Ureter (tissue), 1 donor: Measurements from ENCODE around the gene LMBR1L. TPM values are rescaled to one million over a fixed set of nuclear protein-coding genes. Genes with fewer than 3 reads are reported as not detected.
"Not testable (repeated sequence)": the region's sequence is repeated elsewhere in the genome, so short reads cannot be mapped to it uniquely, and the experiment has no call there.

Source experiments
- DNase-seq: peaks from one replicate; pipeline ENCODE4 v3.0.0-alpha.2; 2020; ENCODE audit warnings: low spot score
- total RNA-seq: library from RNA; stranded (reverse); gene quantifications from one replicate; pipeline ENCODE4 v1.2.4, GENCODE V29; 2023
- donor health status: DM: yes; HTN: yes; CAD: no.

LMBR1L gene
- 85.7 TPM for total RNA-seq

GRCh38 chr12:49110464-49111155 lies at the start of gene LMBR1L:
TSS of gene LMBR1L (minus strand) at chr12:49110847. CDS start at chr12:49110555, 292 bp downstream.
- peak; percentile 98 for DNase-seq

- DNase-seq = no peak
These were observed 49.8 kb upstream of the LMBR1L start for GRCh38 chr12:49160399-49160798.

DNA sequence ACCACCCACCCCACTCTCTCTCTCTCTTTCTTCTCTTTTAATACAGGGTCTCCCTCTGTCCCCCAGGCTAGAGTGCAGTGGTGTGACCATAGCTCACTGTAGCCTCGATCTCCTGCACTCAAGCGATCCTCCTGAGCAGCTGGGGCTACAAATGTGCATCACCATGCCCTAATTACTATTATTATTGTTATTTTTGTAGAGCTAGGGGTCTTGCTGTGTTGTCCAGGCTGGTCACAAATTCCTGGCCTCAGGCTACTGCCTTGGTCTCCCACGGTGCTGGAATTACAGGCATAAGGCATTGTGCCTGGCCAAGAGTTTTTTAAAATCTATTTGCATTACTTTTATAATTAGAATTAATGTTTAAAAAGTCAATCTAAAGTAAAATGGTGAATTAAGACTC lies 43.6 kb upstream of the LMBR1L start:
- DNase-seq = no peak

DNA sequence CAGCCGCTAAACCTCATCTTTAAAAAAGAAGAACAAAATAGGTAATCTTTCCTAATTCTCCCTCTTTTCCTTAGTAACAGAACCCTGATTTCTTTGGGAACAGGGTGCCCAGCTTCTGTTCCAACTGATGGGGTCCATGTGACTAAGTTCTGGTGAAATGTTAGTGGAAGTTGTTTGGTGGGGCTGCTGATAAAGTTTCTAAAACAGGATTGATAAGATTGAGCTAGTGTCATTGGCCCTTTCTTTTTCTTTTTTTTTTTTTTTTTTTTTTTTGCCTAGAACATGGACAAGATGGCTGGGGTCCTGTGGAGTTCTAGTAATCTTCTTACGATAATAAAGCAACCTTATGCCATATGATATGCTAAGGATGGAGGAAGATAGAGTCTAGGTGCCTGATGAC lies 36.7 kb upstream of the LMBR1L start:
- no peak for DNase-seq

- DNase-seq = no peak
These were observed 35.8 kb upstream of the LMBR1L start for GRCh38 chr12:49146406-49146805.

DNA sequence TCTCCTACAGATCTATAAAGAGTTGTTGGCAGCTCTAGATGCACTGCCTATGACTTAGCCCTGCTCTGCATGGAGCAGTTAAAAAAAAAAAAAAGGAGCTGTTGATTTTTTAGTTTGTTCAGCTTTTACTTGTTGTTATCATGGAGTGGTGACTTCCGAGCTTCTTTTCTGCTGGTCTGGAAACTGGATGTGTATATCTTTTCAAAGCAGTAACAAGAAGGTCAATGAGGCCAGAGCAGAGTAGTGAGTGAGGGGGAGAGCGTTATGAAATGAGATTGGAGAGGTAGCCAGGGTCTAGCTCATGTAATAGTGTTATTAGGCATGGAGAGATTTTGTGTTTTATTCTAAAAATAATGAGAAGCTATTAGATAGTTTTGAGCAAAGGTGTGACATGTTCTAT lies 33.7 kb upstream of the LMBR1L start:
- DNase-seq = no peak

- no peak for DNase-seq
These were observed 28.4 kb upstream of the LMBR1L start for GRCh38 chr12:49138999-49139398.

- DNase-seq = no peak
These were observed 27.9 kb upstream of the LMBR1L start for GRCh38 chr12:49138587-49138986.

GRCh38 chr12:49137476-49137875 lies 26.8 kb upstream of the LMBR1L start:
- DNase-seq = no peak

- DNase-seq = not testable (repeated sequence)
These were observed 26.4 kb upstream of the LMBR1L start for GRCh38 chr12:49136997-49137396.

GRCh38 chr12:49133590-49133989 lies 22.9 kb upstream of the LMBR1L start:
- no peak for DNase-seq

DNA sequence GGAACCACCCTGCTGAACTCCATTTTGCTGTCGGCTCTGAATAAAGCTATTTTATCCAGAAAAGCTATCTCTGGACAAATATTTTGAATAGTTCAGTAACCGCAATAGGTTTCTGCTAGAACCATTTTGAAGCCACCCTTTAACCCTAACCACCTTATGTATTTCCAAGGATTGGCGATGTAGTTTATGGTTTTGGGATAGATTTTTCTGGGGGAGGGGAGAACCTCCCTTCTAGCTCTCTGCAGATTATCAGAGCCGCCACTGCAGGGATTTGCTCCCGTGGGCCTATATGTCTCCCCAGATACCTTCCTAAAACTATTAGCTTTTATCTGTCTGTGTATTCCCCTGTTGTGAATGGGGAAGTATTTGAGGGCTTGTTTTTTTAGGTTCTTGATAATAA lies 22.4 kb upstream of the LMBR1L start:
- DNase-seq = no peak

DNA sequence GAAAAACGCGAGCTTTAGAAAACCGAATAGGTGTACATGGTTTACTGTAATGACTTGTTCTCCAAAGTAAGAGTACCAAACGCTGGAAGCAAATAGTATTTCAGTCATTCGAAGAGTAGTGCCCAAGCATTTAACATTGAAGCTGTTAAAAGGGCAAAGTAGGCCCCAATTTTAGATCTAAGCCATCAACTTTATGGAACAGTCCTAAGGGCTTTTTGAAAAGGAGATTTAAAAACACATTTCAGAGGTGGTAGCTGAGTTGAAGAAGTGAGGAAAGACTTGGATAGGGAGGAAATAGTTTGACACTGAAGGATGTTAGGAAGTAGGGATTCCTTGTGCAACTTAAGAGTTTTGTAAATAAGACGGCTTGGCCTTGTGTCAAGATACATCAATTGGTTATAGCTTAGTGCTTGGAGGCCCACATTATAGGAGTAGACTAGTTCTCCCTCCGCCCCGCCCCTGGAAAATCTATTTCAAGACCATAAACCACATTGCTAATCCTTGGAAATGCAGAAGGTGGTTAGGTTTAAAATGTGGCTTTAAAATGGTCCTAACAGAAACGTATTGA lies 21.3 kb upstream of the LMBR1L start:
- no peak for DNase-seq

DNA sequence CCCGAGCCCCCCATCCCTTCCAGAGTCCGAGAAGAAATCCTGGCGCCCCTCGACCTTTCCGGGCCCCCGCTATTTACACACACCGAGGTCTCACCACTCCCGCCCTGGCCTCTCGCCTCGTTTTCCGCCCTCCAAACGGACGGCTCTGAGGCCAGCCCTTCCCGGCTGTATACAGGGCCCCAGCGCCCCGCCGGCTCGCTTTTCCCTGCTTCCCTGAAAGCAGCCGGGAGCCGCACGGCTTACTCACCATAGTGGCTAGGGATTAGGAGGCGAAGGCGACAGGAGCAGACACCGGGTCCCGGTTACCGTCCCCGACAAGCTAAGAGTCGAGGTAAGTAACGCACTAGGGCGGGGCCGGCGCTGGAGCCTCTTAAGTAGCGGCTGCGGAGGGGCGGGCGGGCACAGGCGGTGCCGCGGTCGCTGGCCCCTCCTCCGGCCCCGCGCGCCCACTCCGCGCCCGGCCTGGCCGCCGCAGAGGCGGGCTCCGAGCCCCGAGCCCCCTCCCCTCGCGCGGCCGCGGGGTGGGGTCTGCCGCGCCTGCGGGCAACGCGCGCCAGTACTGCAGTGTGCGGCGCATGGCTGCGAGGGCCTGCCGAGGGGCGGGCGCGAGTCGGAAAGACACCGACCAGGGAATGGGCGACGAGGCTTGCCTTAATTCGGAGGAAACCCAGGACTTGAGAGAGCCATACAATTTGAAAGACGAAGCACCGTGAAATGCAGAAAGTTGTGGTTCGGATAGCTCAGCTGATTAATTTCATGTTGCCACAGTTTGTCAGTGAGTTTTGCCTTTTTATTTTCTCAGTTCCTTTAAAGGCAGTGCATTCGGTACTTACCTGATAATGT lies 20.6 kb upstream of the LMBR1L start, which contains the start of gene TUBA1B:
Gene TUBA1B, minus strand, starts transcription at position 345 of the 843 bp plus-strand sequence. Its CDS starts 95 bp downstream, at position 250.
- peak; percentile 92 for DNase-seq

GRCh38 chr12:49130151-49131050 lies 19.8 kb upstream of the LMBR1L start:
- peak; percentile 96 for DNase-seq

- no peak for DNase-seq
These were observed 18.9 kb upstream of the LMBR1L start for GRCh38 chr12:49129332-49130150.

DNA sequence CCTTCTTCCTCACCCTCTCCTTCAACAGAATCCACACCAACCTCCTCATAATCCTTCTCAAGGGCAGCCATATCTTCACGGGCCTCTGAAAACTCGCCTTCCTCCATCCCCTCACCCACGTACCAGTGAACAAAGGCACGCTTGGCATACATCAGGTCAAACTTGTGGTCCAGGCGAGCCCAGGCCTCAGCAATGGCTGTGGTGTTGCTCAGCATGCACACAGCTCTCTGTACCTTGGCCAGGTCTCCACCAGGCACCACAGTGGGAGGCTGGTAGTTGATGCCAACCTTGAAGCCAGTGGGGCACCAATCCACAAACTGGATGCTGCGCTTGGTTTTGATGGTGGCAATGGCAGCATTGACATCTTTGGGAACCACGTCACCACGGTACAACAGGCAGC lies 17.3 kb upstream of the LMBR1L start:
- not testable (repeated sequence) for DNase-seq

DNA sequence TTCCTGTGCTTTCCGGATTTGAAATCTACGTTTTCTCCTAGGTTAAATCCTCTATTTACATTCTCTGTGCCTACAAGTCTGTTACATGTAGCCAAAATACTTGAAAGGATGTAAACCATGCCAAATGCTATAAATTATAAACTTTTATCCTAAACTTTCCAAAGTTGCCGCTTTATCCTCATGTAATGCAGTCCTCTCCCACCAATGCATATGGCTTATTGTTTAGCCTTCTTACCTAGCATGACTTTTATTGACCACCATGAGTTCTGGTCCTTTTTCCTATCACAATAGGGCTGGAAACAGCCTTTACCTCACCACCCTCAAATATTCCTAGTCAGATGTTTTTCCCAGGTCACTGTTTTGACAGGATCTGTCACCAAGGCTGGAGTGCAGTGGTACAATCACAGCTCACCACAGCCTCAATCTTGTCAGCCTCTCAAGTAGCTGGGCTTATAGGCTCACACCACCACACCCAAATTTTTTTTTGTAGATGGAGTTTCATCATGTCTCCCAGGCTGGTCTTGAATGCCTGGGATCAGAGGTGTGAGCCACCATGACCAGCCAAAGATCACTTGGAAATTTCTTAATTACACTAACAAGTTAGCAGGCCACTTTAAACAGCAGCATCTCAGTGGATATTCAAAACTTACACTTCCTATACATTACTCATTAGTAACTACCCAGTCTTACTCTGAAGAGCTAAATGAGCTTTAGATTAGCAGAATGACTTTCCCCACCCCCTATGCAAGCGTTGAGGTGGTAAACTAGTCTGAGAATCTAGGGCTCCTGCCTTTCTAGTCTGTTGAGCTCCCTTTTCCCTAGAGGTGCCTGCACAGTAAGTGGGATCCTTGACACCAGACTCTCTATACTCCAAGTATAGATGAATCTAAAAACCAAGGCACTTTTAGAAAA lies 16.5 kb upstream of the LMBR1L start:
- DNase-seq = no peak

GRCh38 chr12:49121047-49121696 lies 10.5 kb upstream of the LMBR1L start:
- DNase-seq = no peak
